Neural crest cell (in vitro differentiated cells): ENCODE measurements around the gene PTGES3. TPM values are rescaled to one million over a fixed set of nuclear protein-coding genes. Genes with fewer than 3 reads are reported as not detected.

ENCODE experiments used
- DNase-seq: peaks from one replicate; pipeline ENCODE4 v3.0.0; 2021; ENCODE audit warnings: low read depth, mixed read lengths, low spot score
- H3K27ac Mint-ChIP-seq: one replicate; pipeline ENCODE4 v1.8.0; 2021; ENCODE audit warnings: mild to moderate bottlenecking, mixed read lengths; ENCODE audit not compliant: unreplicated experiment
- H3K27me3 Mint-ChIP-seq: 2 replicates; pipeline ENCODE4 v1.8.0; 2021; ENCODE audit warnings: low read depth, mild to moderate bottlenecking, mixed read lengths
- H3K36me3 Mint-ChIP-seq: 2 replicates; pipeline ENCODE4 v1.8.0; 2021; ENCODE audit warnings: low read depth, mild to moderate bottlenecking, mixed read lengths
- H3K4me1 Mint-ChIP-seq: 2 replicates; pipeline ENCODE4 v1.8.0; 2021; ENCODE audit warnings: mixed read lengths
- H3K4me3 Mint-ChIP-seq: one replicate; pipeline ENCODE4 v1.8.0; 2021; ENCODE audit warnings: mild to moderate bottlenecking, mixed read lengths
- H3K9me3 Mint-ChIP-seq: 2 replicates; pipeline ENCODE4 v1.8.0; 2021; ENCODE audit warnings: mixed read lengths
- CTCF ChIP-seq: fragments of 200-600 bp; sonication (generic); conservative IDR thresholded peaks from 2 replicates; pipeline ENCODE4 v1.5.0; 2021; ENCODE audit warnings: antibody characterized with exemption, mild to moderate bottlenecking
- total RNA-seq: library from RNA; stranded (reverse); gene quantifications from 2 replicates; pipeline ENCODE4 v1.2.1, GENCODE V29; 2021

PTGES3 gene
- total RNA-seq, 1 donor from 2014 or later = 282 TPM

GRCh38 chr12:56636675-56637540 lies 51.2 kb downstream of the PTGES3 start:
- Mint-ChIP-seq H3K27me3 (no peaks in the 10 kb centered on the region), H3K27ac (peak overlapping the region; percentile 96), H3K4me3 (peak overlapping the region; percentile 97), H3K36me3 (peaks cover 14% of the 10 kb centered on the region), H3K4me1 (peaks cover 65% of the 10 kb centered on the region), H3K9me3 (no peaks in the 10 kb centered on the region)
- peak; percentile 83 for DNase-seq
- peak; percentile 71 for TF ChIP-seq CTCF

DNA sequence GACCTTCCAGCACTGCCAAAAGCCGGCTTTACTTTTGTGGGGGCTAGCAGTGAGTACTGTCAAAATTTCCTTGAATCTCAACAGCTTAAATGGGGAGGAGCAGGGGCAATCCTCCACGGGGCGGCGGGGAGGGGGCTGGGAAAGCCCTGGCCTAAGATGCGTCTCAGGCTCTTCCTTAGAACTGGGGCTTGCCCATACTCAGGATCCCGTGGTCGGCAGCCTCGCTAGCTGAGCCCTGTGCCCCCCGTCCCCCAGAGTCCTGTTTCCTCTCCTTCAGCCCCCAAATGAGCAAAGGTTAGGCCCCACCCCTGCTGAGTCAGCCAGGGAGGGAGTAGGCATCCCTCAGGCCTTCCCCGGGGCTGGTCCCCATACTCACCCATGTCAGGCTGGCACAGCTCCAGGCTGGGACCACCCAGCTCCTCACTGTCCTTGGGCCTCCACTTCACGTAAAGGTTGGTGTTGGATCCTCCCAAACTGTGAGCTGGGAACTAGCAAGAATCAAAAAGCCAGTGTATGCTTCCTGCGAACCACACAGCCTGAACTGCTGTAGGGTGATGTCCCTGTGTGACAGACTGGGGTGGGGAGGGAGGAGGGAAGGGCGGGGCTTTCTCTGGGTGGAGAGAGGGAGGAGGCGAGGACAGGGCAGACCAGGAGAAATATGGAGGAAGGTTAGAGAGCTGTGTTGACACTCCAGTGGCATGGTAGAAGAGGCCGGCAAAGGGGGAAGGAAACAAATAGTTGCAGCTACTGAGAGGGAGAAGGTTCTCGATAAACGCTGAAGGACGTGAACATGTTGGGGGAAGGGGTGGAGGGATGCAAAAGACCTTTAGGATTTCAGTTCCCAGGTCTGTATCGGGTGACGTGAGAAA lies 52.0 kb downstream of the PTGES3 start:
- peak overlapping the region; percentile 97 for H3K4me3 Mint-ChIP-seq
- DNase-seq = peak; percentile 50
- H3K9me3 Mint-ChIP-seq = no peaks in the 10 kb centered on the region
- peak overlapping the region; percentile 96 for H3K27ac Mint-ChIP-seq
- no peaks in the 10 kb centered on the region for H3K27me3 Mint-ChIP-seq
- peaks cover 14% of the 10 kb centered on the region for H3K36me3 Mint-ChIP-seq
- H3K4me1 Mint-ChIP-seq = peaks cover 71% of the 10 kb centered on the region
- no peak for TF ChIP-seq CTCF

DNA sequence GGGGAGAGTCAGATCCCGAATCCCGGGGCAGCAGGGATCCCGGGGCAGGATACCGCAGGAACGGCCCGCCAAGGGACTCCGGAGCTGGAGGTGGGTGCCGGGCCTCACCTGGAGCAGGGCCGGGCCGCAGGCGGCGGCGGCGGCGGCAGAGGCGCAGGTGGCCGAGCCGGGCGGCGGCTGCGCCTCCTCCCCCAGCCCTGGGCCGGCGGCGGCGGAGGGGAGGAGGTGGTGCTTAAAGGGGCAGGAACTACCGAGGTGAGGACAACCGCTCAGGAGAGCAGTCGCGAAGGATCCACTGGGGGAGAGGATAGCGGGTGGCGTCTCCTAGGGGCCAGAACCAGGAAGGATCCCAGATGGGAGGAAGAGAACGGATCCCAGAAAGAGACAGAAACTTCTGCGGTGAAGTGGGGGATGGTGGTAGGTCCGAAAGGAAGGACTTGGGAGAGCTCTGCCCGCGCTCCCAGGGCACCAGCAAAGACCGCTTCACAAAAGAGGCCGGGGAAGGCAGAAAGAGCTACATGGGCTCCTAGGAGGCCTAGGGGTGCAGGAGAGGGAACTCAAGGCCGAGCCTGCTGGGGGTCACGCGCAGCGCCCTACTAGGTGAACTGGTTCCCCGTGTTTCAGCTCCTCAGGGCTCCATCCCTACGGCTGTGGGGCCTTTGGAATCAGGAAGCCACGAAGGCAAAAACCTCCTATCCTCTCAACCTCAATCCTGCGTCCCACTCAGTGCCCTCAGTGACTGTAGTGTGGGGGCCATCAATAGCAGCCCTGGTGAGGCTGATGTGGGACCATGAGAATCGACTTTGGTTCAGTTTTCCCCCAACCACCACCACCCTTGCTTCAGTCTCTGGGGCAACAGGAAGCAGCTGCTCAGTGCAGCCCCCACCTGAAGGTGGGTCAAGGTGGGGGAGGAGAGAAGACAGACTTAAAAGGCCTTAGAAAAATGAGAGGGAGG lies 53.0 kb downstream of the PTGES3 start:
- Mint-ChIP-seq H3K4me1 (peaks cover 80% of the 10 kb centered on the region), H3K9me3 (no peaks in the 10 kb centered on the region), H3K36me3 (peaks cover 14% of the 10 kb centered on the region), H3K4me3 (peak overlapping the region; percentile 97), H3K27me3 (no peaks in the 10 kb centered on the region), H3K27ac (peak overlapping the region; percentile 93)
- peak; percentile 50 for DNase-seq
- TF ChIP-seq CTCF = peak; percentile 53

GRCh38 chr12:56634242-56634836 lies 53.7 kb downstream of the PTGES3 start:
- no peaks in the 10 kb centered on the region for H3K9me3 Mint-ChIP-seq
- peaks cover 11% of the 10 kb centered on the region for H3K36me3 Mint-ChIP-seq
- peaks cover 80% of the 10 kb centered on the region for H3K4me1 Mint-ChIP-seq
- DNase-seq = no peak
- no peak for TF ChIP-seq CTCF
- peak overlapping the region; percentile 93 for H3K27ac Mint-ChIP-seq
- no peaks in the 10 kb centered on the region for H3K27me3 Mint-ChIP-seq
- peak overlapping the region; percentile 97 for H3K4me3 Mint-ChIP-seq
